KG1 (cell line): ENCODE results near the gene CLDN20.
"Not testable (repeated sequence)": the region's sequence is repeated elsewhere in the genome, so short reads cannot be mapped to it uniquely, and the experiment has no call there.

ENCODE experiments used
- DNase-seq: peaks from one replicate; lab custom pipeline; 2025; lab: John Stamatoyannopoulos, UW

The CLDN20 gene

DNA sequence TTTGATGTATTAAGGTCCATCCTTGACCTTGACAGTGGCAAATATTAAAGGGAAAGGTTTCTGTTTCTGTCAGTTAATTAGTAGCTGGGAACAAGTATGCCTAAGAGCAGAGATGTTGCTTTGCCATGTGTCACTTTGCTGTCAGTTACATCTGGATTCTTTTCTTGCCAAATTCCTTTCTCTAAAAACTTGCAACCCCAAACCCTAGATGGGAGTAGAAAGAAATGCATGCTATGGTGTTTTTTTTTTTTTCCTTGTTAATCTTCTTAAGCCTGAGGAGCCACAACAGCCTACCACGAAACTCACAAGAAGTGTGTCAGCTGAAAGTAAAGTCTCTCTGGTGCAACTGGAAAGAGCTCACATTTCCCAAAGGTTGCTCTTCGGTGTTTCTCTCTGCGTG is 18.0 kb upstream of the CLDN20 start:
- no peak for DNase-seq

DNA sequence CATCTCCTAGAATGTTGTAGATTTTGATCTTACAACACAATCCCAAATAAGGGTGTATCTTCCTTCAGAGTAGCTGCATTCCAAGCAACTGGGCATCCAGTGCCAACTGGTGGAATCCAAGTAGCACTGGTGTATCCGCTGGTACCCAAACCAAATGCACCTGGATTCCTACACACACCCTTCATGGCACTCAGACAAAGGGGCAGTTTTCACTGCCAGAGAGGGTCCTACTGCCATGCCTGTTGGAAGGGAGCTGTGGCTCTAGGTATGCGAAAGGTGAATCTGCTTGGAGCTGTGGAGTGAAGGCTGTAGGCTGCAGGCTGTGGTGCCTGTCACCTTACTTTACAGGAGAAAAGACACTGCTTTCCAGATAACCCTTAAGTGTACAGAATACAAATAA is 17.0 kb upstream of the CLDN20 start:
- DNase-seq: no peak

DNA sequence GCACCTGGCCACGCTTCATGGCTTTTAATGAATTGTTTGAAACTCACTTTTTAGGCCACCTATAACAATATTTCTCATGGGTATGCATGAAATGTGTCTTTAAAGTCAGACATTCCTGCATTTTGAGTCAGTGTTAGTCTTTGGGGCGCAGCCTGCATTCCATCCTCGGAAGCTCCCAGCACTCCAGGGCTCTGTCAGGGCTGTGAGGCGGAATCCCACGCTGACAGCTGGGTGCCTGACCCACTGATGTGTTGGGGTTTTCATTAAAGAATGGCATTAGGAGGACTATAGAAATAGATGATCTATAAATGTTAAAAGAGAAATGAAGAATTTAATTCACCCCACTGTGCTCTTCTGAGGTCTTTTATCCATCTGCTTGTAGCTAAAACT is 16.2 kb upstream of the CLDN20 start:
- no peak for DNase-seq

DNA sequence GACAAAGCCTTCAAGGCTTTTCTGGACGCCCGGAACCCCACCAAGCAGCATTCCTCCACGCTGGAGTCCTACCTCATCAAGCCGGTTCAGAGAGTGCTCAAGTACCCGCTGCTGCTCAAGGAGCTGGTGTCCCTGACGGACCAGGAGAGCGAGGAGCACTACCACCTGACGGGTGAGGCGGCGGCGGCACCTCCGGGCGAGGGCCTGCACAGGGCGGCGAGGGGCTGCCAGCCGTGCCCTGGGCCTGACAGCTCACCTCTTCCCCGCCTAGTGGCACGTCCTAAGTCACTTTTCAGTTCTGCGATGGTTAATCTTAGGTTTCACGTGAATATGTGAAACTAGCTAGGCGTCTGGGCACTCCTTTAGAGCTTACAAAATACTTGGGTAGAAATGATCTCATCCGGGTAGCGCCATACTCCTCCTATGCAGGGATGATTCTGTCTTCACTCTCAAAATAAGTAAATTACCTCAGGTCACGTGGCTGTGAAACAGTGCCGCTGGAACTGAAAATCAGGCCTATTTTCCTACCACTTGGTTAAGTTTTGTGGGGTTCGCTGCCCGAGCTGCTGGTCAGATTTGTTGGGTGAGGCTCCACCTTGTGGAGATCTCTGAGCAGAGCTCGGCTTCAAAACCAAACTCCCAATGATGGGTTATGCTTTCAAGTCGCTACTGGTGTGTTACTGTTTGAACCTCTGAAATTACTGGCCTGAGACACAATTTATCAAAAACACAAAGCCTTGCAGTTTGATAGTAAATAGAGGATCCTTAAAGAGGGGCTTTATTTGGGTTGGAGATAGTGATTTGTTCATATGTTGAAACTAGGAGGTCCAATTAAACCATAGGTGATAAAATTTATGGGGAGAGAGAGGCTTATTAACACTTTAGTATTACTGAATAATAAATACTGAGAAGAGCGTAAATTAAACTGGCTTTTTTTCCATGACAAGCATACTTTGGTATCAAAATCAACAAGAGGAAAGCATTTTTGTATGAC is 15.5 kb upstream of the CLDN20 start:
- no peak for DNase-seq

DNA sequence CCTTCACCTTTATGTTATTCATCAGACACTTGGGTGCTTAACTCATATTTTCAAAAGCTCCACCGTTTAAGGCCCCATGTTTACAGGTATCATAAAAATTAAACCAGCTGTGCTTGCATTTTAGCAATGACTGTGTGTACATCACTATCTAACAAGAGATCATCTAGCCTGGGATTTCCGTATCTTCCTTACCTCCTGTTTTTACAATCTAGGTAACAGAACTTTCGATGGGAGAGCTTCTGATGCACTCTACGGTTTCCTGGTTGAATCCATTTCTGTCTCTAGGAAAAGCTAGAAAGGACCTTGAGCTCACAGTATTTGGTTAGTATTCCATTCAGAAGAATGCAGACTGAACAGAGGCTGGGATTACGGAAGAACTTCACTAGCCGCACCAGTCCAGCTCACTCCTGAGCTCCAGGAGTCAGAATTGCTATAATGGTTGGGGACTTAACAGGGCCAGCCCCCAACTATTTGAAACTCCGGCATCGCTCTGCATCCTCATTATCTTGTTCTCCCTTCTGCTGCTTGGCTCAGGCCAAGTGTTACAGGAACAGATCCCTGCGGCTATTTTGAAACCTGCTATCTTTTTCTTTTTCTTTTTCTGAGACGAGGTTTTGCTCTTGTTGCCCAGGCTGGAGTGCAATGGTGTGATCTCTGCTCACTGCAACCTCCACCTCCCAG is 13.0 kb upstream of the CLDN20 start:
- no peak for DNase-seq

DNA sequence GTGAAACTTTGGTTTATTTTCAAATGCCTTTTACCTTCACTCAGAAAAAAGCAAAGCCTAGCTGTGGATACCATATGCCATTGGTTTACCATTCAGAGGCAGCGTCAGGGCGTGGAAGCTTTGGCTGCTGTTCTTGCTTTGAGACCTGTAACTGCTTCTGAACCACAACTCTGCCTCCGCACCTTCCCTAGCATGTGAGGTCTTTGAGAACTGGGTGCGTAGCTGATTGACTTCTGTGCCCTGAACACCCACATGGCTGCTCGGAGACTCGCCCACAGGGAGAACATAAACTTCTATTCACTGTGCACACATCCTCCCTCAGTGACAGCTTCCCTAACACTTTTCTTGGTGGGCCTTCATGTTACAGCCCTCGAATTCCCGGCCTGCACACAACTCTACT is 11.2 kb upstream of the CLDN20 start:
- DNase-seq: no peak

DNA sequence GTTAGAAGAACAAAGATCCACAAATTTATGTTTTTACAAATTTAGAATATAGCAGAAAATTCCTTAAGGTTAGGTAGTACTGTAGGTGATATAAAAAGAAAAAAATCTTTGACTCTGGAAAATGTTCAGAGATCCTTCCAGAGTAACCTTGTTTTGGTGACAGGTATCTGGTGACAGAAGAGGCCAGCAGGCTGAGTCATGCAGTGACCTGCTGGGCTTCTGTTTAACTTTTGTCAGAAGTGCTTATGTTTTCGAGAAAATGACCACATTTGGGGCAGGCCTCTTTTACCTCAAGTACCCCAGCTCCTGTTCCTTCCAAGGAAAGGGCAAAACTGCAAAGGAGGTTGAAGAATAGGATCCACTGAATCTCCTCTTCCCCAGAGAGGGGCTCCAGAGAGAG is 10.5 kb upstream of the CLDN20 start:
- DNase-seq: no peak

DNA sequence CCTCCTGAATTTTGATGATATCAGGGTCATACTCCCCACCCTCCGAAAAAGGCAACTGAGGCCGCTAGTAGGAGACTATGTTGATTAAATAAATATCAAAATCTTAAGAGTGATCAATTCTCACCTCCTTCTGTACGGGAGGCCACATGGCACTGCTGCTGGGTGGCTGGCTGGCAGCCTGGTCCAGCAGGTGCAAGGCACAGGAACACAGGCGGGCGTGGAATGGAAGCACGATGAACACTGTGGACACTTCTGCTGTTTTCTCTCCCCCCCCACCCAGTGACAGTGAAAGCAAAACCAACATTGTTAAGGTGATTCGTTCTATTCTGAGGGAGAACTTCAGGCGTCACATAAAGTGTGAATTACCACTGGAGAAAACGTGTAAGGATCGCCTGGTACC is 9.7 kb upstream of the CLDN20 start:
- no peak for DNase-seq

DNA sequence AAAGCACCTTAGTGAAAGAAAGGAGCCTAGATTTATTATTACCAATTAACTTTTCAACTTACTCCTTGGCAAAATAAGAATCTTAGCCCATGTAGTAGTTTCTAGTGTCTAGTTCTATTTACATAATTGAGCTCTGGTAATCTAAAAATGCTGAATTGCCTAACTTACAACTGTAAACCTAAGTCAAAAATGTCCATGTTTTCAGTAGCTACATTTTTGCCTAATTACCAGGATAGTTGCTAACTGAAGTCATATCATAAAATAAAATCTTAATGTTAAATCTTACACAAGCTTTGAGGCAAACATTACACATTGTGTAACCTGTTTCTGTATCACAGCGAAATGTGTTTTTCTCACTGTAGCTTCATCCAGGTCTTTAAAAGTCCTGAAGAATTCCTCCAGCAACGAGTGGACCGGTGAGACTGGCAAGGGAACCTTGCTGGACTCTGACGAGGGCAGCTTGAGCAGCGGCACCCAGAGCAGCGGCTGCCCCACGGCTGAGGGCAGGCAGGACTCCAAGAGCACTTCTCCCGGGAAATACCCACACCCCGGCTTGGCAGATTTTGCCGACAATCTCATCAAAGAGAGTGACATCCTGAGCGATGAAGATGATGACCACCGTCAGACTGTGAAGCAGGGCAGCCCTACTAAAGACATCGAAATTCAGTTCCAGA is 7.6 kb upstream of the CLDN20 start:
- no peak for DNase-seq

DNA sequence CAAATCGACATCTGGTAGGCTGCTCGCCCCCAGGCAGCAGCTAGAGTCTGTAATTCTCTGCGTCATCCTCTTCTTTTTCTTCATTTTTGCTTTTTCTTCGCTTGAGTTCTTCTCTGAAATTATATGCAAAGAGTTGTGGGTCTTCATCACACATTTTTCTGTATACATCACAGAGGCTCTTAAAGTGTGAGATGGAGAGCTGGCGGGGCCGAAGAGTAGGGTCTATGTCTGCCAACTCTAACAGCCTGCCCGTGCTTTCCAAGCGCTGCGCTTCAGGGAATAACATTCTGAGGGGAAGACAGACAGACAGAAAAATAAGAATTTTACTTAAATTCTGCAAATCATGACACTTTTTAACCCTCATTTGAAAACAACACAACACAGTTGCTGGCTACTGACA is 6.0 kb upstream of the CLDN20 start:
- DNase-seq: no peak

DNA sequence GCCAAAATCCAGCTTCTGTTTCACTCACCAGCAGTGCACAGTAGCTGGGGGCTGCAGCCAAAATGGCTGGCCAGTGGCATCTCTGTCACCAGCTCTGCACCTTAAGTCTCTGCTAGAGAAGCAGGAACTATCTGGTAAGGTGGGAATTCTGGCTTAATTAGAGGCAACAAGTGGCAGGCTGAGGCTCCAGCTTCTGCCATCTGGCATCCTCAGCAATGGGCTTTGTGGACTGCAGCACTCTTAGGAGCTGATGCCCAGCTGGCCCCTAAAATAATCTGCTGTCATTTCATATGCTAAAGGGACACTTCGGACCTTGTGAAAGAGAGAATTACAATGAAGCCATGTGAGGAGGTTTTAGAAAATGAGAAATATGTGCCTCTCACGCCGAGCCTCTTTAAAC is 4.6 kb upstream of the CLDN20 start:
- no peak for DNase-seq

DNA sequence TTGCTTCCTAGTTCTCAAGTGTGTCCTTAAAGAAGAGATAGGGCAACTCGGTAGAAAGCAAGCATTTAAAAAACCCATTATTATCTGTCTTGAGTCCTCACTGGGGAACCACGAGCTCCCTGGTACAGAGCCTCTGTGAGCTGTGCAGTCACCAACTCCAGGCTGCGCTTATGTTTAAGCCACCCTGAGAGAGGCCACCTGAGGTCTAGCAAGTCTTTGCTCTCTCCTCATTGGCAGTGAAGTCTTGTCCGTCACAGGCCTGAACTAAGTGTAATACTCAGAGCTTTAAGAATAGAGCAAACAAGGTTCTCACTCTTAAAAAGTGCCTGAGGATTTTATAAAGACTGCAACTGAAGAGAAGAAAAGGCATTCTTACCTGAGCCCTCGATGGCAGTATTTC is 3.9 kb upstream of the CLDN20 start:
- no peak for DNase-seq

DNA sequence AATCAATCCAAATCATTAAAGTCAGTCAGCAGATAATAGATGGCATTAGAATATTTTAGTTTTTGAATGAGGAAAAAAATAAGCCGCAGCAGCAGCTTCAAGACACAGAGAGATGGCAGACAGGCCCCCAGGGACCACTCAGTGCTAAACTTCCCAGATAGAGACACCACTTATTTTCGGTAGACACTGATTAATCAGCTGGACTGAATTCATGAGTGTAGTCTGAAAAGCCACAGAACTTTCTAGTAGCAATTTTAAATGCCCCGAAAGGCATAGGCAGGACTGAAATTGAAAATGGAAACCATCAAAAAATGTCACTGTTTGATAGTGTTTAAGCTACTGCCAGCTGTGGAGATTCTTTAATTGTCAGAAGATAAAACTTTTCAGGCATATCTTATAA is 3.1 kb upstream of the CLDN20 start:
- DNase-seq: no peak

DNA sequence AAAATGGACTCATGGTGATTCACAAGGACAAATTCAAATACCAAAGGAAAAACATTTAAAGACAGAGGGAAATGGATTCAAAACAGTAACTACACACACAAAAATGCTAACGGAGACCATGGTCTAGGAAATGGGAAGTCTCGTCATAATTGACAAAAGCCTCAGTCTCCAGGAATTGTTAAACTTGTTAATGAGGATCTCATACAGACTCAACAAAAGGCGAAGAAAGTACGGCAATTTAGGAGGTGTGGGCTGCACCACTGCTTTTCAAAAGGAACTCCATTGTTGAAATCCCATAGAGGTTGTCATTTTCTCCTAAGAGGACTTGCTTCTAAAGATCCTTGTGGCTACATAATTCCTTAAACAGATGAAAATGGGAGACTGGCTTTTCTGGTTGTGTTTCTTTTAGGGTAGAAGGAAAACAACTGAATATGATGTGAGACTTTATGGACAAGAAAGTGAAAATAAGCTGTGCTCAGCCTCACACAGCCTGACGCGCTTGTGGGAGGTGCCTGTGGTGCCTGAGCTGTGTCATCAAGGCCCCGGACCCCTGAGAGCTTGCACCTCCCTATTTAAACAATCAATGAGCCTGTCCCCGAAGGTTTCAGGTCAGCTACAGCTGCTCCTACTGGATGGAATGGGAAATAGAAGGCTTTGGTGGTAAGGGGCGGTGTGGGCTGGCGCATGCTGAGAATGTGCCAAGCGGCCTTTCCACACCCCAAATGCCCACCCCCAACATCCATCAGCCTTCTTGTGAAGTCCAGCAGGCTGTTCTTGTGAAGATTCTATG is 2.5 kb upstream of the CLDN20 start:
- no peak for DNase-seq

DNA sequence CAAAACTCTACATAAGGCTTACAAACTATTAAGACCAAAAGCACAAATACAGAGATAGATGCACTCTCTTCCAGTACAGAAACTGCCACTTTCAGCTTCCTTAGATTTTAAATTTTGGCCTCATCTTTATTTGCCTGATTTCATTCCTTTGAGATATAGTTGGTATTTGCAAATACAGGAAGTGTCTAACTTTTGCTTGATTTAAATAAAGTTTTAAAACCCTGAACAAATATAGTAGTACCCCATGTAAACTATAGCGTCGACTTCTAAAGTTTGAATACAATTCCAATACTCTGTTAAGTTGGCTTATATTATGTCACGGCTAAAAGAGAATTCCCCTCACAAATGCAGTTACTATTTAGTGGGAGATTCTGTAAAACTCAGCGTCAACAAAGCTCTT is 1.2 kb upstream of the CLDN20 start:
- no peak for DNase-seq

DNA sequence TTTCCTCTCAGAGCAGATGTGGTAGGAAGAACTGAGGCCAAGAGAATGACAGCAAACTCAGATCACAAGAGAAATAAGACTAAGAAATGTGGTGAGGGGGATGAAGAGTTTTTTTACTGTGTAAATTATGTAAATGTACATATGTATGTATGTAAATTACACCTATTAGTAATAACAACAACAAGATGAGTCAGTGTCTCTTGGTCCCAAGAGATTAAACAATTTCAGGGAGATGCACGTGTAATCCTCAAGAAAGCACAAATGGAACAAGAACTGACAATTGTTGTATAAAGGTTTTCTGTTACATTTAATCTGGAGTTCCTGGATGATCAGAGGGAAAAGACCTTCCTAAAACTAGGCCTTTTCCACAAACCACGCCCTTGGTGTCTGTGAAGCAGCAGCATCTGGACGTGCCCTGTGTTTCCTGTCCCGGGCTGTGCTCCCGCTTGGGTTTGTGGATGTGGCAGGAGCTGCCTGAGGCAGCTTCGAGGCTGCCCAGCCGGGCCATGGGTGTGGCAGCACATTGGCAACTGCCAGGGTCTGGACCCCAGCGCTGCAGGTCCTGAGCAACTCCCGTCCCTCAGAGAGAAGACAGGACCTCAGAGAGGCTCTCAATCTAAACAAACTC is 994 bp downstream of the CLDN20 start:
- no peak for DNase-seq

DNA sequence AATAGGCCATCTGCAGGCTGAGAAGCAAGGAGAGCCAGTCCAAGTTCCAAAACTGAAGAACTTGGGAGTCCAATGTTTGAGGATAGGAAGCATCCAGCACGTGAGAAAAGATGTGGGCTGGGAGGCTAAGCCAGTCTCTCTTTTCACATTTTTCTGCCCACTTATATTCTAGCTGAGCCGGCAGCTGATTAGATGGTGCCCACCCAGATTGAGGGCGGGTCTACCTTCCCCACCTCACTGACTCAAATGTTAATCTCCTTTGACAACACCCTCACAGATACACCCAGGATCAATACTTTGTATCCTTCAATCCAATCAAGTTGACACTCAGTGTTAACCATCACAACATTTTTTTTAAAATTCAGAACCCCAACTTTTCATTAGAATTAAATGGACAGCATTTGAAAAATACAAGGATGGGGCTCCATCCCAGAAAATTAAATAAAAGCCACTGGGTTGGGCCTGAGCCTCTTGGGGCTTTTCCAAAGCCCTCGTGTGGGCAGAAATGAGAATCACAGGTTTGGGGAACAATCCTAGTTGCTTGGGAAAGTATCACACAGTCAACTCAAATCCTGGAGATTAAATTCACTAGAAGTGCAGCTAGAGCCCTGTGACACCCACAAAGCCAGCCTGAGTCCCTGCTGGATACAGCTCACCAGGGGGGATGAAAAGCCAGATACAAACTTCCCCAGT is 2.2 kb downstream of the CLDN20 start:
- DNase-seq: no peak

DNA sequence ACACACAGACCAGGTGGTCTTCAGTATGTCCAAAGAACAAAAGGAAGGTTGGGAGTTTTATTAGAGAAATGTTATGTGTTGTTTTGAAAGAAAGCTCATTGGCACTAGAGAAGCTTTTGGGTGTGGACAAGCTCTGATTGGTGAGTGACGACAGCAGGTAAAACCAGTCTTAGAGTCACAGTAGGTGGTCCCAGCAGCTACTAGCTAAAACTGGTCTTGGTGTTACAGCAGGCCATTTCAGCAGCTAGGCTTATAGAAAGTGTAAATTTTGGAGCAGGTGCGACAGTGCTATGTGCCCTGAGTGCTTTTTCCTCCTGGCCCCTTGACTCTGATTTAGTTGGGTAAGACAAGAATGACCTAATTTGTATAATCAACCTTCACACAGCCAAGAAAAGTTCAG is 3.6 kb downstream of the CLDN20 start:
- no peak for DNase-seq

DNA sequence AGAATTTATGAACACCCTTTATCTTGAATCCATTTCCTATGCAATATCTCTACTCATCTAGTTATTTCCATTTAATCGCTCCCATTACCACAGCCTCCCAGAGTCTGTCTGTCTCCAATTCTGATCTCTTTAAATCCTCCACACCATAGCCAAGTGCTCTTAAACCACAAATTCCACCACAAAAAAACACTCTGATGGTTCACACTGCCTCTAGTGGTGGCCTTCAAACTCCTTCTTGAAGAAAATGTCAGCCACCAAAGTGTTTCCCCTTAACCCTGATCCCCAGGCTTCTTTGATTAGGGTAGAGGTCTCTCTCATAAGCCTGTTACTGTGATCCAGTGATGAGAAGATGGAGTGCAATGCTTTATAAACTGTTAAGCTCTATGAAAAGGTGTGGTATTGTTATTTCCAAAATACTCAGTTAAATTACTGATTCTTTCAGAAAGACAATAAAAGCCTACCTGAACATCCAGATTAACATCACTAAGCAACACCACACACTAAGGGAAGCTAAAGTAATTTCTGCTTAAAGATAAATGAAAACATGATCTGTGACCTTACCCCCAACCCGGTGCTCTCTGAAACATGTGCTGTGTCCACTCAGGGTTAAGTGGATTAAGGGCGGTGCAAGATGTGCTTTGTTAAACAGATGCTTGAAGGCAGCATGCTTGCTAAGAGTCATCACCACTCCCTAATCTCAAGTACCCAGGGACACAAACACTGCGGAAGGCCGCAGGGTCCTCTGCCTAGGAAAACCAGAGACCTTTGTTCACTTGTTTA is 4.5 kb downstream of the CLDN20 start:
- not testable (repeated sequence) for DNase-seq

DNA sequence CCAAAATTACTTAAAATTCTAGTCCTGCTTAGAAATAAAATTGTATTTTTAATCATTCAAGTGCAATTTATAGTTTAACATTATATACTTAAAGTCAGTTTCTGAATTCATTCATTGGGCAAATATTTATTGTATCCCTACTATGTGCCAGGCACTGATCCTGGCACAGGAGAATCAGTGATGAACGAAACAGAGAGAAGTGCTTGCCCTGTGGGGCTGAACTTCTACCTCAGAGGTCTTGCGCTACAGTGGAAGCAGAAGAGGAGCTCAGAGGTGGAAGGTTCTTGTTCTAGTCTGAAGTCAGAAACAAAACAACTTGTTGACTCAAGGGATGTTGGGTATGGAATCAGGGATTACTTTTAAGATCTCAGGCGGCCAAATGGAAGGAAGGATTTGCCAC is 6.0 kb downstream of the CLDN20 start:
- no peak for DNase-seq
